Neuronal stem cell (in vitro differentiated cells): ENCODE measurements around the gene RAB5B.

ENCODE experiments used
- DNase-seq: peaks from one replicate; pipeline ENCODE4 v3.0.0-alpha.2; 2013; ENCODE audit warnings: low spot score
- H2AFZ ChIP-seq: one replicate; pipeline ENCODE4 v1.6.1; 2013; ENCODE audit warnings: mild to moderate bottlenecking, low read length, inconsistent platforms
- H2AK5ac ChIP-seq: 2 replicates; pipeline ENCODE4 v1.6.1; 2013; ENCODE audit warnings: low read depth, mild to moderate bottlenecking, inconsistent platforms, low read length, moderate library complexity, mixed read lengths
- H2BK120ac ChIP-seq: 2 replicates; pipeline ENCODE4 v1.6.1; 2013; ENCODE audit warnings: low read depth, mild to moderate bottlenecking, inconsistent platforms, low read length, moderate library complexity, mixed read lengths
- H2BK12ac ChIP-seq: one replicate; pipeline ENCODE4 v1.6.1; 2013; ENCODE audit warnings: low read length, inconsistent platforms
- H2BK15ac ChIP-seq: 2 replicates; pipeline ENCODE4 v1.6.1; 2013; ENCODE audit warnings: mild to moderate bottlenecking, low read length, inconsistent platforms, mixed read lengths
- H2BK5ac ChIP-seq: one replicate; pipeline ENCODE4 v1.6.1; 2013; ENCODE audit warnings: inconsistent platforms, mild to moderate bottlenecking, low read length, moderate library complexity
- H3K14ac ChIP-seq: one replicate; pipeline ENCODE4 v1.6.1; 2013; ENCODE audit warnings: low read length, inconsistent platforms
- H3K18ac ChIP-seq: 2 replicates; pipeline ENCODE4 v1.6.1; 2013; ENCODE audit warnings: low read length, inconsistent platforms
- H3K23ac ChIP-seq: 2 replicates; pipeline ENCODE4 v1.6.1; 2013; ENCODE audit warnings: low read depth, mild to moderate bottlenecking, mixed read lengths, low read length, inconsistent platforms; ENCODE audit not compliant: poor library complexity
- H3K27ac ChIP-seq: replicated peaks from 3 replicates; pipeline ENCODE4 v1.5.1; 2013; ENCODE audit warnings: low read length, inconsistent platforms
- H3K27me3 ChIP-seq, 3 experiments: 2 replicates each; pipeline ENCODE4 v1.6.1; 2013; ENCODE audit warnings: low read length in 3 of 3, mild to moderate bottlenecking in 2 of 3, inconsistent platforms in 1 of 3, low read depth in 1 of 3, mixed read lengths in 1 of 3, moderate library complexity in 1 of 3; ENCODE audit not compliant: control insufficient read depth in 3 of 3, insufficient read depth in 3 of 3
- H3K36me3 ChIP-seq, 2 donors: replicated peaks in 1 of 2; 2 replicates each; pipeline ENCODE4 v1.6.1; 2013; ENCODE audit warnings: low read length in 2 of 2; ENCODE audit not compliant: control insufficient read depth in 2 of 2, insufficient read depth in 2 of 2
- H3K4ac ChIP-seq: 2 replicates; pipeline ENCODE4 v1.6.1; 2013; ENCODE audit warnings: inconsistent platforms, mild to moderate bottlenecking, low read length, moderate library complexity
- H3K4me1 ChIP-seq, 2 donors: 1 replicate in 1 of 2; 2 replicates in 1 of 2; pipeline ENCODE4 v1.6.1; 2013; ENCODE audit warnings: low read length in 2 of 2, low read depth in 1 of 2; ENCODE audit not compliant: control insufficient read depth in 2 of 2, insufficient read depth in 1 of 2
- H3K4me2 ChIP-seq: one replicate; pipeline ENCODE4 v1.6.1; 2013; ENCODE audit warnings: mild to moderate bottlenecking, low read length, inconsistent platforms; ENCODE audit not compliant: insufficient read depth, poor library complexity, severe bottlenecking
- H3K4me3 ChIP-seq, 2 donors: 2 replicates each; pipeline ENCODE4 v1.5.1; 2013; ENCODE audit warnings: low read length in 2 of 2, mild to moderate bottlenecking in 2 of 2, inconsistent platforms in 1 of 2, moderate library complexity in 1 of 2
- H3K79me1 ChIP-seq: one replicate; pipeline ENCODE4 v1.6.1; 2013; ENCODE audit warnings: low read depth, mild to moderate bottlenecking, inconsistent platforms, low read length, moderate library complexity
- H3K9ac ChIP-seq: one replicate; pipeline ENCODE4 v1.6.1; 2013; ENCODE audit warnings: mild to moderate bottlenecking, low read depth, low read length, inconsistent platforms; ENCODE audit not compliant: poor library complexity
- H3K9me3 ChIP-seq, 2 donors: replicated peaks in 1 of 2; 2 replicates each; pipeline versions ENCODE3 to v1.6.1; 2013; ENCODE audit warnings: low read length in 2 of 2, mild to moderate bottlenecking in 2 of 2, inconsistent platforms in 1 of 2, low read depth in 1 of 2, mixed read lengths in 1 of 2, moderate library complexity in 1 of 2; ENCODE audit not compliant: control insufficient read depth in 2 of 2, insufficient read depth in 1 of 2
- H4K8ac ChIP-seq: one replicate; pipeline ENCODE4 v1.6.1; 2013; ENCODE audit warnings: low read depth, mild to moderate bottlenecking, inconsistent platforms, low read length, moderate library complexity
- H4K91ac ChIP-seq: one replicate; pipeline ENCODE4 v1.6.1; 2013; ENCODE audit warnings: low read length, low read depth, mild to moderate bottlenecking, inconsistent platforms; ENCODE audit not compliant: poor library complexity
- WGBS, 2 donors: extraction: QIAGEN DNeasy Blood & Tissue Kit; methylation state at CpG; one replicate each; pipeline ENCODE4 v1.1.7; 2013; ENCODE audit warnings: missing lambda C conversion rate in 2 of 2, mixed read lengths in 1 of 2; ENCODE audit not compliant: insufficient read length in 2 of 2, insufficient replicate concordance in 1 of 2; ENCODE audit errors: extremely low coverage in 2 of 2; 5-methylcytosine and 5-hydroxymethylcytosine counted together

The RAB5B gene

DNA sequence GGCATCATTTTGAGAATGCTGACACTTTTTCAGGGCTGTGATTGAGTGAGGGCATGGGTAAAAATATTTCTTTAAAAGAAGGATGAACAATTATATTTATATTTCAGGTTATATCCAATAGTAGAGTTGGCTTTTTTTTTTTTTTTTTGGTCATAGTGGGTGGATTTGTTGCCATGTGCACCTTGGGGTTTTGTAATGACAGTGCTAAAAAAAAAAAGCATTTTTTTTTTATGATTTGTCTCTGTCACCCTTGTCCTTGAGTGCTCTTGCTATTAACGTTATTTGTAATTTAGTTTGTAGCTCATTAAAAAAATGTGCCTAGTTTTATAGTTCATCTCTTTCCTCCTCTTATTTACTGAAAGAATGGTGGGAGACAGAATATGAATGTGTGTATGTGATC lies 1.4 kb upstream of the RAB5B start:
- no peak overlapping the region for H3K9ac ChIP-seq
- H3K36me3 ChIP-seq = peaks cover 14 to 74% of the 10 kb centered on the region in 2 donors
- no peak overlapping the region for H3K18ac ChIP-seq
- no CpG with 5 or more reads among the region's 1 CpG for WGBS, 2 donors
- H3K4ac ChIP-seq = no peak overlapping the region
- H2AFZ ChIP-seq = no peak overlapping the region
- H3K9me3 ChIP-seq = no peaks in the 10 kb centered on the region
- no peak overlapping the region for H3K23ac ChIP-seq
- H4K8ac ChIP-seq = no peak overlapping the region
- H2BK120ac ChIP-seq = no peak overlapping the region
- no peak for DNase-seq
- no peak overlapping the region for H2BK12ac ChIP-seq
- peak overlapping the region in 1 of 2 donors; percentile 45 for H3K4me3 ChIP-seq
- no peak overlapping the region for H4K91ac ChIP-seq
- H3K79me1 ChIP-seq = peaks cover 5% of the 10 kb centered on the region
- no peak overlapping the region for H3K14ac ChIP-seq
- H3K4me2 ChIP-seq = no peak overlapping the region
- H3K27me3 ChIP-seq = no peaks in the 10 kb centered on the region
- H2BK5ac ChIP-seq = no peak overlapping the region
- no peak overlapping the region for H3K27ac ChIP-seq
- H2BK15ac ChIP-seq = no peak overlapping the region
- H3K4me1 ChIP-seq = peaks cover 8 to 17% of the 10 kb centered on the region in 2 donors
- no peak overlapping the region for H2AK5ac ChIP-seq

DNA sequence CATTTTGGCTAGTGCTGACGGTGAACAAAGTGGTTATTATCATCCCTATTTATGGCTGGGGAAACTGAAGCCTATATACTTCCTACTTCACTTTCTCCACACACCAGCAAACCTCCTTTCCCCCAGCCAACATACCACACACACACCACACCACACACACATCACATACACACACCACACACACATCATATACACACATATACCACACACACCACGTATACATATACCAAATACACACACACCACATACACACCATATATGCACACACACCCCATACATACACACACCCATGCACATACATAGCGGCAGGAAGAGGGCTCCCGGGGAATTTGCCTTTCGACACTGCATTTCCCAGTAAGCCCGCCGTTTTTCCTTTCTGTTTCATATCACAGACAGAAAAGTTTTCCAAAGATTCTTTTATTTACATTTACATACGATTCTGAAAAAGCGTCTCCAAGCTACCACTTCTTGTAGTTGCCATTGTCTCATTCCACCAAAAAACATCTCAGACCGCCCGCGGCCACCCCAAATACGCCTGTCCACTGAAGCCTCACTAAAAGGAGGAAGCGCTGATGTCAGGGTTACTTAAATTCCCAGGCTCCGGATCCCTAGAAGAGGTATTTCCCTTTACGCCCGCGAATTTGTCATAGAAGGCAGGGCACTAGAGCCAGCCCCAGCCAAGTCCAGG lies 823 bp upstream of the RAB5B start:
- no peak overlapping the region for H2BK15ac ChIP-seq
- WGBS, 2 donors = 100% methylated on average over 1 of the region's 18 CpGs; no CpG with 5 or more reads in 1 of the 2 donors
- H3K4me2 ChIP-seq = peak overlapping the region; percentile 73
- H3K36me3 ChIP-seq = peaks cover 16 to 74% of the 10 kb centered on the region in 2 donors
- no peak overlapping the region for H3K9ac ChIP-seq
- no peak overlapping the region for H3K14ac ChIP-seq
- H4K8ac ChIP-seq = no peak overlapping the region
- no peak overlapping the region for H3K23ac ChIP-seq
- no peak overlapping the region for H2BK5ac ChIP-seq
- peak overlapping the region; percentile 69 for H3K27ac ChIP-seq
- no peak overlapping the region for H3K18ac ChIP-seq
- no peak for DNase-seq
- no peak overlapping the region for H2BK12ac ChIP-seq
- peak overlapping the region; percentile 45 to 58 for H3K4me3 ChIP-seq
- no peaks in the 10 kb centered on the region for H3K27me3 ChIP-seq
- H2AFZ ChIP-seq = peak overlapping the region; percentile 73
- peak overlapping the region; percentile 77 for H3K4ac ChIP-seq
- H3K79me1 ChIP-seq = peaks cover 8% of the 10 kb centered on the region
- no peak overlapping the region for H2AK5ac ChIP-seq
- peaks cover 4 to 11% of the 10 kb centered on the region in 2 donors for H3K4me1 ChIP-seq
- no peak overlapping the region for H4K91ac ChIP-seq
- H2BK120ac ChIP-seq = no peak overlapping the region
- H3K9me3 ChIP-seq = no peaks in the 10 kb centered on the region

DNA sequence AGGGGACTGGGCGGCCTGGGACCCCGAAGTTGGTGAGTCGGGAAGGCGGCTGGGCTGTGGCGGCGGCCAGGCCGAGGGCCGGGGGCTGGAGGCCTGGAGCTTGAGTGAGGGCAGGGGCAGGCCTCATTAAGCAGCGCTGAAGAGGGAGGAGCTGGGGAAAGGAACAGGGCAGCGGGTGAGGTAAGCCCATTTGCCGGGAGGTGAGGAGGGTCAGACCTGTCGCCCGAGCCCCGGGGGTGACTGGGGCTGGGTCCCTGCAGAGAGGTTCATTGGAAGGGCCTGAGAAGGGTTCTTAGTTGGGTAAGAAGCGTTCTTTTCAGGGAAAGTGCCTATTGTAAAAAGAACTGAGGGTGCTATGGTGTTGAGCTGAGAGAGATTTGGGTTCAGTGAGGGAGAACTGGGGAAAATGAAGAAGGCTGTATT lies 441 bp downstream of the RAB5B start:
- peak overlapping the region; percentile 77 to 97 for H3K4me3 ChIP-seq
- H2BK12ac ChIP-seq = no peak overlapping the region
- H2BK5ac ChIP-seq = peak overlapping the region; percentile 97
- H3K18ac ChIP-seq = peak overlapping the region; percentile 91
- H2AFZ ChIP-seq = peak overlapping the region; percentile 87
- no peak overlapping the region for H3K4ac ChIP-seq
- peak overlapping the region; percentile 42 for H2BK120ac ChIP-seq
- H3K23ac ChIP-seq = peak overlapping the region; percentile 99
- H3K9me3 ChIP-seq = no peaks in the 10 kb centered on the region
- H4K8ac ChIP-seq = no peak overlapping the region
- H2BK15ac ChIP-seq = no peak overlapping the region
- H3K36me3 ChIP-seq = peaks cover 16 to 72% of the 10 kb centered on the region in 2 donors
- H3K14ac ChIP-seq = peak overlapping the region; percentile 57
- no peak overlapping the region for H2AK5ac ChIP-seq
- H3K9ac ChIP-seq = peak overlapping the region; percentile 95
- peaks cover 4 to 11% of the 10 kb centered on the region in 2 donors for H3K4me1 ChIP-seq
- WGBS, 2 donors = no CpG with 5 or more reads among the region's 15 CpGs
- H3K27me3 ChIP-seq = no peaks in the 10 kb centered on the region
- H3K4me2 ChIP-seq = peak overlapping the region; percentile 35
- DNase-seq = no peak
- no peak overlapping the region for H4K91ac ChIP-seq
- H3K79me1 ChIP-seq = peaks cover 8% of the 10 kb centered on the region
- peak overlapping the region; percentile 86 for H3K27ac ChIP-seq

DNA sequence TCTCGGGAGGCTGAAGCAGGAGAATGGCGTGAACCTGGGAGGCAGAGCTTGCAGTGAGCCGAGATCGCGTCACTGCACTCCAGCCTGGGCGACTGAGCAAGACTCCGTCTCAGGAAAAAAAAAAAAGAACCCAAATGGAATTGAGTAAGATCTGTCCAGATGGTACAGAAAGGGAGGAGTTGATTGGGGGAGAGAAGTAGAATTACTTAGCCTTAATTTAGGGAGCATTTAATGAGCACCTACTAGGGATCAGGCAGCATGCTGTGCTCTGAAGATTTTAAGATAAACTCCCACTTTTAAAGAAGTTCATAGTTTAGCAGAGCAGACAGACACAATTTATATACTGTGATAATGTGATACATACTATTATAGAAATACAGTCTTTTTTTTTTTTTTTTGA lies 4.5 kb downstream of the RAB5B start:
- Histone ChIP-seq H3K18ac (no peak overlapping the region), H3K36me3 (peaks cover 13 to 71% of the 10 kb centered on the region in 2 donors), H3K4me1 (peaks cover 0 to 1% of the 10 kb centered on the region in 2 donors), H3K9ac (no peak overlapping the region), H2AK5ac (no peak overlapping the region), H3K4me3 (no peak overlapping the region), H4K91ac (no peak overlapping the region), H3K4me2 (no peak overlapping the region), H3K9me3 (no peaks in the 10 kb centered on the region), H2BK5ac (no peak overlapping the region), H3K23ac (no peak overlapping the region), H3K27ac (no peak overlapping the region), H2BK15ac (no peak overlapping the region), H2BK120ac (no peak overlapping the region), H3K14ac (no peak overlapping the region), H2AFZ (no peak overlapping the region), H3K79me1 (peaks cover 9% of the 10 kb centered on the region), H3K27me3 (no peaks in the 10 kb centered on the region), H3K4ac (no peak overlapping the region), H2BK12ac (no peak overlapping the region), H4K8ac (no peak overlapping the region)
- no CpG with 5 or more reads among the region's 7 CpGs for WGBS, 2 donors
- no peak for DNase-seq
